Hematopoietic multipotent progenitor cell treated with erythropoietin and hydrocortisone succinate and interleukin-3 and kit ligand, for 4 days (in vitro differentiated cells): ENCODE data around the gene NCBP1.

Experiments used
- DNase-seq: peaks from one replicate; pipeline ENCODE4 v3.0.0-alpha.2; 2015

Gene NCBP1

GRCh38 chr9:97722331-97722730, 88.7 kb downstream of the NCBP1 start:
- DNase-seq, result no peak
